H1 (cell line): ENCODE results near the gene SLTM. TPM values are rescaled to one million over a fixed set of nuclear protein-coding genes. Genes with fewer than 3 reads are reported as not detected.

ENCODE experiments used
- BCL11A ChIP-seq, 2 experiments: IDR thresholded peaks; one replicate each; pipeline ENCODE4 v1.6.1; 2011; ENCODE audit warnings: low read depth in 2 of 2, low read length in 2 of 2, mild to moderate bottlenecking in 2 of 2
- CHD1 ChIP-seq: IDR thresholded peaks from 2 replicates; pipeline ENCODE4 v1.6.1; 2012; ENCODE audit warnings: low read depth, low read length, improper control_type of control experiment
- FOSL1 ChIP-seq: IDR thresholded peaks from 2 replicates; pipeline ENCODE4 v1.6.1; 2011; ENCODE audit warnings: mild to moderate bottlenecking, low read depth, low read length, moderate library complexity; ENCODE audit not compliant: insufficient read depth
- KDM4A ChIP-seq: IDR thresholded peaks from one replicate; pipeline ENCODE4 v1.7.1; 2012; ENCODE audit warnings: low read depth, mild to moderate bottlenecking, moderate library complexity, low read length, inconsistent platforms; ENCODE audit not compliant: severe bottlenecking
- POLR2AphosphoS5 ChIP-seq: IDR thresholded peaks from 2 replicates; pipeline ENCODE4 v1.6.1; 2011; ENCODE audit warnings: low read depth, low read length
- RFX5 ChIP-seq: IDR thresholded peaks from 2 replicates; pipeline ENCODE4 v1.6.1; 2011; ENCODE audit warnings: low read depth, low read length, improper control_type of control experiment, borderline replicate concordance
- RXRA ChIP-seq: IDR thresholded peaks from 2 replicates; pipeline ENCODE4 v1.6.1; 2011; ENCODE audit warnings: low read depth, mild to moderate bottlenecking, low read length, moderate library complexity; ENCODE audit not compliant: insufficient read depth
- TCF12 ChIP-seq: IDR thresholded peaks from 2 replicates; pipeline ENCODE4 v1.6.1; 2011; ENCODE audit warnings: low read depth, mild to moderate bottlenecking, low read length
- YY1 ChIP-seq: IDR thresholded peaks from 2 replicates; pipeline ENCODE4 v1.6.1; 2011; ENCODE audit warnings: low read depth, mild to moderate bottlenecking, low read length
- polyA plus RNA-seq, 7 experiments: library from polyadenylated mRNA; depleted of rRNA in 3 of 7; stranded (reverse) in 5 of 7; unstranded in 2 of 7; fragments of >200 nt in 5 of 7; fragments of 200-250 nt in 2 of 7; gene quantifications; 1 replicate in 5 of 7; 2 replicates in 1 of 7; 4 replicates in 1 of 7; pipeline versions ENCODE4 v1.2.1 to v1.2.3, GENCODE V29; 2011 to 2013; ENCODE audit warnings: missing spikeins in 2 of 7, mixed read lengths in 2 of 7
- total RNA-seq: library from RNA; stranded (reverse); fragmentation: NEBNext Ultra II Directional; extraction: Animal tissue kit (Norgen Biotek cat#: 25700); gene quantifications from 2 replicates; pipeline ENCODE4 v1.2.1, GENCODE V29; 2021
- TF ChIP-seq, protein P1 (sequence below): fragments of 300-600 bp; sonication (generic); IDR thresholded peaks from 2 replicates; pipeline ENCODE4 v1.7.1; 2012; ENCODE audit warnings: low read length, moderate library complexity, mild to moderate bottlenecking, inconsistent platforms; ENCODE audit not compliant: insufficient replicate concordance

SLTM gene
- total and polyA plus RNA-seq, 2 of the 8 experiments (the other 6 are each of a cell fraction or from before 2014, with no cell fraction given), result 30.8 to 149 TPM

GRCh38 chr15:58933281-58934113 lies at the start of gene SLTM (continued):
- TF ChIP-seq, protein P1, sequence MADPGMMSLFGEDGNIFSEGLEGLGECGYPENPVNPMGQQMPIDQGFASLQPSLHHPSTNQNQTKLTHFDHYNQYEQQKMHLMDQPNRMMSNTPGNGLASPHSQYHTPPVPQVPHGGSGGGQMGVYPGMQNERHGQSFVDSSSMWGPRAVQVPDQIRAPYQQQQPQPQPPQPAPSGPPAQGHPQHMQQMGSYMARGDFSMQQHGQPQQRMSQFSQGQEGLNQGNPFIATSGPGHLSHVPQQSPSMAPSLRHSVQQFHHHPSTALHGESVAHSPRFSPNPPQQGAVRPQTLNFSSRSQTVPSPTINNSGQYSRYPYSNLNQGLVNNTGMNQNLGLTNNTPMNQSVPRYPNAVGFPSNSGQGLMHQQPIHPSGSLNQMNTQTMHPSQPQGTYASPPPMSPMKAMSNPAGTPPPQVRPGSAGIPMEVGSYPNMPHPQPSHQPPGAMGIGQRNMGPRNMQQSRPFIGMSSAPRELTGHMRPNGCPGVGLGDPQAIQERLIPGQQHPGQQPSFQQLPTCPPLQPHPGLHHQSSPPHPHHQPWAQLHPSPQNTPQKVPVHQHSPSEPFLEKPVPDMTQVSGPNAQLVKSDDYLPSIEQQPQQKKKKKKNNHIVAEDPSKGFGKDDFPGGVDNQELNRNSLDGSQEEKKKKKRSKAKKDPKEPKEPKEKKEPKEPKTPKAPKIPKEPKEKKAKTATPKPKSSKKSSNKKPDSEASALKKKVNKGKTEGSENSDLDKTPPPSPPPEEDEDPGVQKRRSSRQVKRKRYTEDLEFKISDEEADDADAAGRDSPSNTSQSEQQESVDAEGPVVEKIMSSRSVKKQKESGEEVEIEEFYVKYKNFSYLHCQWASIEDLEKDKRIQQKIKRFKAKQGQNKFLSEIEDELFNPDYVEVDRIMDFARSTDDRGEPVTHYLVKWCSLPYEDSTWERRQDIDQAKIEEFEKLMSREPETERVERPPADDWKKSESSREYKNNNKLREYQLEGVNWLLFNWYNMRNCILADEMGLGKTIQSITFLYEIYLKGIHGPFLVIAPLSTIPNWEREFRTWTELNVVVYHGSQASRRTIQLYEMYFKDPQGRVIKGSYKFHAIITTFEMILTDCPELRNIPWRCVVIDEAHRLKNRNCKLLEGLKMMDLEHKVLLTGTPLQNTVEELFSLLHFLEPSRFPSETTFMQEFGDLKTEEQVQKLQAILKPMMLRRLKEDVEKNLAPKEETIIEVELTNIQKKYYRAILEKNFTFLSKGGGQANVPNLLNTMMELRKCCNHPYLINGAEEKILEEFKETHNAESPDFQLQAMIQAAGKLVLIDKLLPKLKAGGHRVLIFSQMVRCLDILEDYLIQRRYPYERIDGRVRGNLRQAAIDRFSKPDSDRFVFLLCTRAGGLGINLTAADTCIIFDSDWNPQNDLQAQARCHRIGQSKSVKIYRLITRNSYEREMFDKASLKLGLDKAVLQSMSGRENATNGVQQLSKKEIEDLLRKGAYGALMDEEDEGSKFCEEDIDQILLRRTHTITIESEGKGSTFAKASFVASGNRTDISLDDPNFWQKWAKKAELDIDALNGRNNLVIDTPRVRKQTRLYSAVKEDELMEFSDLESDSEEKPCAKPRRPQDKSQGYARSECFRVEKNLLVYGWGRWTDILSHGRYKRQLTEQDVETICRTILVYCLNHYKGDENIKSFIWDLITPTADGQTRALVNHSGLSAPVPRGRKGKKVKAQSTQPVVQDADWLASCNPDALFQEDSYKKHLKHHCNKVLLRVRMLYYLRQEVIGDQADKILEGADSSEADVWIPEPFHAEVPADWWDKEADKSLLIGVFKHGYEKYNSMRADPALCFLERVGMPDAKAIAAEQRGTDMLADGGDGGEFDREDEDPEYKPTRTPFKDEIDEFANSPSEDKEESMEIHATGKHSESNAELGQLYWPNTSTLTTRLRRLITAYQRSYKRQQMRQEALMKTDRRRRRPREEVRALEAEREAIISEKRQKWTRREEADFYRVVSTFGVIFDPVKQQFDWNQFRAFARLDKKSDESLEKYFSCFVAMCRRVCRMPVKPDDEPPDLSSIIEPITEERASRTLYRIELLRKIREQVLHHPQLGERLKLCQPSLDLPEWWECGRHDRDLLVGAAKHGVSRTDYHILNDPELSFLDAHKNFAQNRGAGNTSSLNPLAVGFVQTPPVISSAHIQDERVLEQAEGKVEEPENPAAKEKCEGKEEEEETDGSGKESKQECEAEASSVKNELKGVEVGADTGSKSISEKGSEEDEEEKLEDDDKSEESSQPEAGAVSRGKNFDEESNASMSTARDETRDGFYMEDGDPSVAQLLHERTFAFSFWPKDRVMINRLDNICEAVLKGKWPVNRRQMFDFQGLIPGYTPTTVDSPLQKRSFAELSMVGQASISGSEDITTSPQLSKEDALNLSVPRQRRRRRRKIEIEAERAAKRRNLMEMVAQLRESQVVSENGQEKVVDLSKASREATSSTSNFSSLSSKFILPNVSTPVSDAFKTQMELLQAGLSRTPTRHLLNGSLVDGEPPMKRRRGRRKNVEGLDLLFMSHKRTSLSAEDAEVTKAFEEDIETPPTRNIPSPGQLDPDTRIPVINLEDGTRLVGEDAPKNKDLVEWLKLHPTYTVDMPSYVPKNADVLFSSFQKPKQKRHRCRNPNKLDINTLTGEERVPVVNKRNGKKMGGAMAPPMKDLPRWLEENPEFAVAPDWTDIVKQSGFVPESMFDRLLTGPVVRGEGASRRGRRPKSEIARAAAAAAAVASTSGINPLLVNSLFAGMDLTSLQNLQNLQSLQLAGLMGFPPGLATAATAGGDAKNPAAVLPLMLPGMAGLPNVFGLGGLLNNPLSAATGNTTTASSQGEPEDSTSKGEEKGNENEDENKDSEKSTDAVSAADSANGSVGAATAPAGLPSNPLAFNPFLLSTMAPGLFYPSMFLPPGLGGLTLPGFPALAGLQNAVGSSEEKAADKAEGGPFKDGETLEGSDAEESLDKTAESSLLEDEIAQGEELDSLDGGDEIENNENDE, result no peak
- TF ChIP-seq BCL11A (IDR thresholded peaks at IDR 0.05; ENCODE audit: low read depth in 2 of 2, low read length in 2 of 2), result no peak
- no peak for TF ChIP-seq KDM4A
- no peak for TF ChIP-seq RXRA
- TF ChIP-seq YY1, result peak; percentile 99
- TF ChIP-seq POLR2AphosphoS5, result peak; percentile 93
- TF ChIP-seq FOSL1, result peak; percentile 32; the same call in 1 of the 2 replicates
- no peak for TF ChIP-seq RFX5
- TF ChIP-seq TCF12, result peak; percentile 58; the same call in 1 of the 2 replicates
- peak; percentile 79 for TF ChIP-seq CHD1
